T-helper 17 cell (primary cell): ENCODE results near the gene SEMA6D. TPM values are rescaled to one million over a fixed set of nuclear protein-coding genes. Genes with fewer than 3 reads are reported as not detected.
"Not testable (repeated sequence)": the region's sequence is repeated elsewhere in the genome, so short reads cannot be mapped to it uniquely, and the experiment has no call there.

Experiments
- ATAC-seq: fragments of 150-1000 bp; cut with Tn5 transposase; 2 replicates; pipeline ENCODE4 v1.10.0; 2021; ENCODE audit warnings: mild to moderate bottlenecking, moderate library complexity
- DNase-seq, 3 donors: peaks; one replicate each; pipeline versions ENCODE4 v3.0.0 to v3.0.0-alpha.2; 2020 to 2021
- H3K9me3 ChIP-seq: one replicate; pipeline ENCODE4 v1.7.0; 2013; ENCODE audit warnings: low read length, mild to moderate bottlenecking; ENCODE audit not compliant: control insufficient read depth, poor library complexity, severe bottlenecking
- H3K27ac Mint-ChIP-seq: one replicate; pipeline ENCODE4 v1.8.0; 2022; ENCODE audit warnings: mild to moderate bottlenecking, moderate library complexity, mixed read lengths
- H3K27me3 Mint-ChIP-seq: one replicate; pipeline ENCODE4 v1.8.0; 2022; ENCODE audit warnings: mixed read lengths
- H3K36me3 Mint-ChIP-seq: one replicate; pipeline ENCODE4 v1.8.0; 2022; ENCODE audit warnings: low read depth, mixed read lengths
- H3K4me1 Mint-ChIP-seq: one replicate; pipeline ENCODE4 v1.8.0; 2022; ENCODE audit warnings: mild to moderate bottlenecking, mixed read lengths
- H3K4me3 Mint-ChIP-seq: one replicate; pipeline ENCODE4 v1.8.0; 2022; ENCODE audit warnings: mild to moderate bottlenecking, moderate library complexity, mixed read lengths
- total RNA-seq, 4 donors: library from RNA in 2 of 4; stranded (reverse) in 2 of 4; gene quantifications; one replicate each; pipeline ENCODE4 v1.2.3 and lab custom pipeline; 2022 to 2026

The SEMA6D gene
- total RNA-seq, 2 donors from 2014 or later = not detected

DNA sequence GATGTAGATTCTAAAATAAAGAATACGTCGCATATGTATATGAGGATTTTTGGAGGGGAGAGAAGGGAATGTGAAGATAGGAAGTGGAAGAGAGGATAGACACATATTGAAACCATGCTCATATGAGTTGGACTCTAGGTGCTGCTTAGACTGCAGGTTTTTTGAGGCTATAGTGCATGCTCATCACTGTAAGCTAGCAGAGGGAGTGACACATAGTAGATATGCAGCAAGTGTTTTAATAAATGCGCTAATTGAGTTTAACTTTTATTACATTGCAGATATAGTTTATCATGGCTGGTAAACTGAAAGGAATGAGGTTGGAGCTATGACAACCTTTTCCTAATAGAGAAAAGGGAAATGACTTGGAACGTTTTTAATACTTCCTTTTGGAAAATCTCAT lies 7.7 kb downstream of the SEMA6D start:
- H3K4me1 Mint-ChIP-seq = no peaks in the 10 kb centered on the region
- H3K4me3 Mint-ChIP-seq = no peak overlapping the region
- H3K27ac Mint-ChIP-seq = no peak overlapping the region
- DNase-seq (no peak), ATAC-seq (no peak)
- no peaks in the 10 kb centered on the region for H3K9me3 ChIP-seq
- H3K36me3 Mint-ChIP-seq = peaks cover 2% of the 10 kb centered on the region
- H3K27me3 Mint-ChIP-seq = peaks cover 38% of the 10 kb centered on the region

- H3K4me3 Mint-ChIP-seq = no peak overlapping the region
- no peak overlapping the region for H3K27ac Mint-ChIP-seq
- H3K36me3 Mint-ChIP-seq = no peaks in the 10 kb centered on the region
- ATAC-seq (no peak), DNase-seq (no peak)
- H3K9me3 ChIP-seq = no peaks in the 10 kb centered on the region
- H3K27me3 Mint-ChIP-seq = peaks cover 32% of the 10 kb centered on the region
- no peaks in the 10 kb centered on the region for H3K4me1 Mint-ChIP-seq
These were observed 8.6 kb downstream of the SEMA6D start for GRCh38 chr15:47725906-47726305.

DNA sequence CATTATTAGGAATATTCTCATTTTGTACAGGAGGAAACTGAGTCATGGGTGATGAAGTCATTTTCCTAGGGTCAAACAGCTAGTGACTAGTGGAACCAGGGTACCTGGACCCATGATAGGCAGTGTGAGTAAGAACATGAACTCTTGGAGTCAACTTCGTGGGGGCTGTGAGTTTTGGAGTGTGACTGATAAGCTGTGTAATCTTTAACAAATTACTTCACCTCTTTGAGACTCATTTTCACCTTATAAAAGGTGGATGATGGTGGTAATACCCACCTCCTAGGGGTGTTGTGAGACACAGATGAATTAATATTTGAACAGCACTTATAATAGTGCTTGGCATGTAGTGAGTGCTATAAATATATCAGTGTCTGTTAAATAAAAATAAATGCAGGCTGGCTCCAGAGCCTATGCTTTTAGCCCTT lies 9.1 kb downstream of the SEMA6D start:
- H3K27ac Mint-ChIP-seq = no peak overlapping the region
- ATAC-seq (no peak), DNase-seq (no peak)
- H3K4me3 Mint-ChIP-seq = no peak overlapping the region
- H3K36me3 Mint-ChIP-seq = no peaks in the 10 kb centered on the region
- H3K4me1 Mint-ChIP-seq = no peaks in the 10 kb centered on the region
- H3K9me3 ChIP-seq = no peaks in the 10 kb centered on the region
- peaks cover 28% of the 10 kb centered on the region for H3K27me3 Mint-ChIP-seq

- no peaks in the 10 kb centered on the region for H3K4me1 Mint-ChIP-seq
- H3K36me3 Mint-ChIP-seq = no peaks in the 10 kb centered on the region
- ATAC-seq (no peak), DNase-seq (no peak)
- H3K9me3 ChIP-seq = no peaks in the 10 kb centered on the region
- peaks cover 20% of the 10 kb centered on the region for H3K27me3 Mint-ChIP-seq
- H3K27ac Mint-ChIP-seq = no peak overlapping the region
- no peak overlapping the region for H3K4me3 Mint-ChIP-seq
These were observed 9.8 kb downstream of the SEMA6D start for GRCh38 chr15:47727137-47727536.

- H3K4me1 Mint-ChIP-seq = no peaks in the 10 kb centered on the region
- H3K4me3 Mint-ChIP-seq = no peak overlapping the region
- no peak for ATAC-seq
- no peaks in the 10 kb centered on the region for H3K36me3 Mint-ChIP-seq
- no peak overlapping the region for H3K27ac Mint-ChIP-seq
- H3K27me3 Mint-ChIP-seq = peaks cover 15% of the 10 kb centered on the region
- no peaks in the 10 kb centered on the region for H3K9me3 ChIP-seq
- DNase-seq = no peak
These were observed 10.4 kb downstream of the SEMA6D start for GRCh38 chr15:47727676-47728075.

DNA sequence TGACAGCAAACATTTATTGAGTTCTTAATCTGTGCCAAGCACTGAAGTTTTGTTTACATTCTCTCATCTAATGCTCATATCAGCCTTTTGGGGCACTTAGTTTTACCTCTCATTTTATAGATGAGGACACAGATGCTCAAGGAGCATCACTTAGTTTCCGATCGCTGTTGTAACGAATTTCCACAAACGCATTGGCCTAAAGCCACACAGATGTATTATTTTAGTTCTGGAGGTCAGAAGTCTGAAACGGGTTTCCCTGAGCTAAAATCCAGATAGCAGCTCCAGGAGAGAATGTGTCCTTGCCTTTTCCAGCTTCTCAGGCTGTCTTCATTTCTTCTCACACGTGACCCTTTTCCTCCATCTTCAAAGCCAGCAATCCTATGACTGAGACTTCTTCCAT lies 11.1 kb downstream of the SEMA6D start:
- Mint-ChIP-seq H3K4me3 (no peak overlapping the region), H3K27ac (no peak overlapping the region), H3K4me1 (no peaks in the 10 kb centered on the region), H3K27me3 (peaks cover 7% of the 10 kb centered on the region), H3K36me3 (no peaks in the 10 kb centered on the region)
- ATAC-seq = no peak
- H3K9me3 ChIP-seq = no peaks in the 10 kb centered on the region
- no peak for DNase-seq

DNA sequence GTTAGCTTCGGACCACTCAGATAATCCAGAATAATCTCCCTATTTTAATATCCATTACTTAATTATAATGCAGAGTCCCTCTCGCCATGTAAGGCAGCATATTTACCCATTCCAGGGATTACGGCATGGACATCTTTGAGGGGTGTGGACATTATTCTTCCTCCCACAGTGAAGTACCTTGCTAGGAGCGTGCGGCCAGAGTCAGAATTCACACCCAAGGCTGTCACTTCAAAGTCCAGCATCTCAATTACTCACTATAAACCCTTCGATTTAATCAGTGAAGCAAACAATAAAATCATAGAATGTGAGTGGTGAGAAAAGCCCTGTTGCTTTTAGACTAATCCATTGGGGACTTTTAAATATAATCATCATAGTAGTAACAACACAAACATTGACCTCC lies 11.6 kb downstream of the SEMA6D start:
- Mint-ChIP-seq H3K36me3 (no peaks in the 10 kb centered on the region), H3K27me3 (peaks cover 3% of the 10 kb centered on the region), H3K4me3 (no peak overlapping the region), H3K27ac (no peak overlapping the region), H3K4me1 (no peaks in the 10 kb centered on the region)
- DNase-seq = no peak
- H3K9me3 ChIP-seq = no peaks in the 10 kb centered on the region
- no peak for ATAC-seq

GRCh38 chr15:47731230-47731629 lies 13.9 kb downstream of the SEMA6D start:
- no peaks in the 10 kb centered on the region for H3K27me3 Mint-ChIP-seq
- H3K27ac Mint-ChIP-seq = no peak overlapping the region
- DNase-seq (no peak), ATAC-seq (no peak)
- no peaks in the 10 kb centered on the region for H3K4me1 Mint-ChIP-seq
- no peak overlapping the region for H3K4me3 Mint-ChIP-seq
- H3K9me3 ChIP-seq = no peaks in the 10 kb centered on the region
- H3K36me3 Mint-ChIP-seq = no peaks in the 10 kb centered on the region

DNA sequence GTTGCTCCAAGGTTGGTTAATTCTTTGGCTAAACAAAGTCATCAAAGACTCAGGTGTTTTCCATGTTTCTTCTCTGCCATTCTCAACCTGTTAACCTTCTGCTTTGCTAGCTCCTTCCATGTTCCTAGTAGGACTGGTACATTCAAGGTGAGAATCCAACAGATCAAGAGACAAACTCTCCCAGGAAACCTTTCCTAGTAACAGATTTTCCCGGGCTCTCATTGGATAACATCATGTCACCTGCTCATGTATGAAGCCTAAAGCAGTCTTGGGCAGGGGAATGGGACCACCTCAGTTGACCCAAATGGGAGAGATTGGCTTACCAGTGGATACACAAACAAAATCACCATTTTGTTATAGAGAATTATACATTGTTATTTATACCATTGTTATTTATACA lies 14.9 kb downstream of the SEMA6D start:
- Mint-ChIP-seq H3K27ac (no peak overlapping the region), H3K4me3 (no peak overlapping the region), H3K27me3 (no peaks in the 10 kb centered on the region), H3K36me3 (no peaks in the 10 kb centered on the region), H3K4me1 (no peaks in the 10 kb centered on the region)
- DNase-seq (no peak), ATAC-seq (no peak)
- H3K9me3 ChIP-seq = no peaks in the 10 kb centered on the region

- no peaks in the 10 kb centered on the region for H3K36me3 Mint-ChIP-seq
- H3K27ac Mint-ChIP-seq = no peak overlapping the region
- H3K4me3 Mint-ChIP-seq = no peak overlapping the region
- H3K9me3 ChIP-seq = no peaks in the 10 kb centered on the region
- no peaks in the 10 kb centered on the region for H3K4me1 Mint-ChIP-seq
- H3K27me3 Mint-ChIP-seq = no peaks in the 10 kb centered on the region
- DNase-seq (no peak), ATAC-seq (no peak)
These were observed 15.8 kb downstream of the SEMA6D start for GRCh38 chr15:47733085-47733484.

DNA sequence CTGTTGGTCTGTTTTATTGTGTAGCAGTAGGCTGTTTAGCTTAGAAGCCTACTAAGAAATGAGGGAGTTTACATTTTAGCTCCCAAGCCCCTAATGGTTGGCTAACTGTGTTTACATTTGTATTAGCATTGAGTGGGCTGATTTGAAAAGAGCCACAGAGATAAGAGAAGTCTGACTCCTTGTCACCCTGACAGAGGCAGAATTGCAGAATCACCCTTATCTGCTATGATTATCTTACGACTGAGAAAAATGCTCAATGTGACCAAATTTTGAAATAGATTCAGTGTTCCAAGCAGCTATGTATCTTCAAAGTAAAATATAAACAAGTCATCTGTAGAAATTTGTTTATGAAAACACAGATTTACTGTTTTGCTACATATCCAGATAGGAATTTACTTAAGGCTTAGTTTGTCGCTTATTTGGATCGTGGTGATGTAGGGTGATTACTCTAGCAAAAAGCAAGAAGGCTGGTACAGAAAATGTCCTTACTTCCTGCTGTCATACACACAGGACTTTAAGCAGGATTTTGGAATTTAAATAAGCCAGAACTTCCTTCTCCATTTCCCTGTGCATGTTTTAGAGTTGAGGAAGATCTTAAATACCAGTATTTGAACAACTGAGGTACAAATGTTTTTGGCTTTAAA lies 19.0 kb downstream of the SEMA6D start:
- H3K27me3 Mint-ChIP-seq = no peaks in the 10 kb centered on the region
- no peak overlapping the region for H3K27ac Mint-ChIP-seq
- H3K9me3 ChIP-seq = no peaks in the 10 kb centered on the region
- no peak overlapping the region for H3K4me3 Mint-ChIP-seq
- DNase-seq (no peak), ATAC-seq (no peak)
- no peaks in the 10 kb centered on the region for H3K4me1 Mint-ChIP-seq
- H3K36me3 Mint-ChIP-seq = no peaks in the 10 kb centered on the region

DNA sequence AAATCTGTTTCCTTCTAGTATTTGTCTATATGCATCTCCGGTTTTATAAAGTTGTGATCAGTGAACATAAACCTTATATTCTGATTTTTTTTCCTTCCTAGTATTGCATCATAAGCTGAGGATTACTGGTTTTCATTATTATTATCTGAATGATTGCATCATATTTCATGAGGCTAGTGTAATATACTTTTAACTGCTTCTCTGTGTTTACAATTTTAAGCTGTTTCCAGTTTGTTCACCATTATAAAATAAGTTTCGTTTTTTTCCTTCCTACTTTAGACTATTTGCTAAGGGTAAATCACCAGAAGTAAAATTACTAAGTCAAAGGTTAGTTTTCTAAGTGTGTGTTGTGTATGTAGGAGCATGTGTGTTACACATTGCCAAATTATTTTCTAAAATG lies 20.2 kb downstream of the SEMA6D start:
- H3K9me3 ChIP-seq = no peaks in the 10 kb centered on the region
- no peak overlapping the region for H3K27ac Mint-ChIP-seq
- no peaks in the 10 kb centered on the region for H3K4me1 Mint-ChIP-seq
- H3K27me3 Mint-ChIP-seq = no peaks in the 10 kb centered on the region
- no peak for DNase-seq
- no peaks in the 10 kb centered on the region for H3K36me3 Mint-ChIP-seq
- no peak overlapping the region for H3K4me3 Mint-ChIP-seq
- no peak for ATAC-seq

DNA sequence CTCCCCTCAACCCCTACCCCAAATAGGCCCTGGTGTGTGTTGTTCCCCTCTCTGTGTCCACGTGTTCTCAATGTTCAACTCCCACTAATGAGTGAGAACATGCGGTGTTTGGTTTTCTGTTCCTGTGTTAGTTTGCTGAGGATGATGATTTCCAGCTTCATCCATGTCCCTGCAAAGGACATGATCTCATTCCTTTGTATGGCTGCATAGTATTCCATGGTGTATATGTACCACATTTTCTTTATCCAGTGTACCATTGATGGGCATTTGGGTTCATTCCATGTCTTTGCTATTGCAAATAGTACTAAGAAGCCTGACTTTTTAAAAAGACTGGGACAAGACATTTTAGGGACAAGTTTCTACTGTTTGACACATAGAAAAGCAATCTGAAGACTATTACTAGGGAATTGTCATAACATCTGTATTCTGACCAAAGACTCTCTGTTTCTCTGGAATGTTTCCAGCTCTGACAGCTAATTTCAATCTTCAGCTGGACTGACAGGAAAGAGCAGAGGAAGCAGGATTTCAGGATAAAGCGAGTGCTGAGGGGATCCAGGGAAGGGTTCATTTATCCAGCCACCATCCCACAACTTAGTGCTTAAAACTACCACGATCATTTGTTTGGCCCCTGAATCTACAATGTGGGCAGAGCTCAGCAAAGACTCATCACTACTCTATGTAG lies 21.0 kb downstream of the SEMA6D start:
- not testable (repeated sequence) for H3K27me3 Mint-ChIP-seq, H3K36me3 Mint-ChIP-seq, H3K4me1 Mint-ChIP-seq, H3K27ac Mint-ChIP-seq, H3K4me3 Mint-ChIP-seq, DNase-seq, ATAC-seq, H3K9me3 ChIP-seq

DNA sequence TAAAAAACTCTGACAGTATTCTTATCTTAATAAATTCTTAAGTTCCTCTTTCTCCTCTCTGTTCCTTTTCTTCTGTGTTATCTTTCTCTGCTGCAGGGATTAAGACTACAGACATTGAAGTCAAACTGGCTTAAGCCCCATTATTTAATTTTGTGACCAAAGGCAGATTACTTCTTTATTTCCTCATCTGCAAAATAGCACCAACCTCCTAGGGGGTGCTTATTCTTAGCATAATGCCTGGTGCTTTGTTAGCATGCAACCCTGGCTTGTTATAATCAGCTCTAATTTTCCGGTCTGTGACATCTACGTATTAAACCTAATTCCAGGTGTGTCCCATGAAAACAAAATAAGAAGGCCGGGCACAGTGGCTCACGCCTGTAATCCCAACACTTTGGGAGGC lies 23.8 kb downstream of the SEMA6D start:
- Mint-ChIP-seq H3K27me3 (no peaks in the 10 kb centered on the region), H3K36me3 (no peaks in the 10 kb centered on the region), H3K27ac (no peak overlapping the region), H3K4me1 (no peaks in the 10 kb centered on the region), H3K4me3 (no peak overlapping the region)
- no peak for ATAC-seq
- DNase-seq = no peak
- no peaks in the 10 kb centered on the region for H3K9me3 ChIP-seq
